B cell (primary cell): ENCODE results near the gene SLC12A7.

Experiments used
- CTCF ChIP-seq: fragments of 200-600 bp; IDR thresholded peaks from one replicate; pipeline ENCODE4 v1.8.0; 2022; ENCODE audit warnings: antibody characterized with exemption, mild to moderate bottlenecking
- EZH2 ChIP-seq: IDR thresholded peaks from 2 replicates; pipeline ENCODE4 v1.6.1; 2012; ENCODE audit warnings: borderline replicate concordance, low read depth, mild to moderate bottlenecking, moderate library complexity, low read length; ENCODE audit not compliant: insufficient read depth, poor library complexity, severe bottlenecking

- TF ChIP-seq EZH2 (no peak), CTCF (no peak)
These were observed 44.4 kb downstream of the SLC12A7 start for GRCh38 chr5:1067141-1068121.
